Stimulated activated memory B cell treated with anti-CD40 and anti-IgM and Interleukin-4, amounts not matched to agents 10 μg/mL and 1 μg/mL and 100 μg/mL, for 72 hours (primary cell): Measurements from ENCODE around the gene IL31.
A peak's percentile ranks its signal among the peaks of the same experiment; 100 is the strongest.

ENCODE experiments used
- ATAC-seq: fragments of 150-1000 bp; cut with Tn5 transposase; 2 replicates; pipeline ENCODE4 v1.10.0; 2021
- H3K27ac Mint-ChIP-seq: one replicate; pipeline ENCODE4 v1.8.0; 2022; ENCODE audit warnings: mild to moderate bottlenecking, mixed read lengths
- H3K27me3 Mint-ChIP-seq: one replicate; pipeline ENCODE4 v1.8.0; 2022; ENCODE audit warnings: mixed read lengths
- H3K36me3 Mint-ChIP-seq: one replicate; pipeline ENCODE4 v1.8.0; 2022; ENCODE audit warnings: mixed read lengths
- H3K4me1 Mint-ChIP-seq: one replicate; pipeline ENCODE4 v1.8.0; 2022; ENCODE audit warnings: mixed read lengths
- H3K4me3 Mint-ChIP-seq: one replicate; pipeline ENCODE4 v1.8.0; 2022; ENCODE audit warnings: mild to moderate bottlenecking, moderate library complexity, mixed read lengths
- H3K9me3 Mint-ChIP-seq: one replicate; pipeline ENCODE4 v1.8.0; 2022; ENCODE audit warnings: mixed read lengths

IL31 gene

DNA sequence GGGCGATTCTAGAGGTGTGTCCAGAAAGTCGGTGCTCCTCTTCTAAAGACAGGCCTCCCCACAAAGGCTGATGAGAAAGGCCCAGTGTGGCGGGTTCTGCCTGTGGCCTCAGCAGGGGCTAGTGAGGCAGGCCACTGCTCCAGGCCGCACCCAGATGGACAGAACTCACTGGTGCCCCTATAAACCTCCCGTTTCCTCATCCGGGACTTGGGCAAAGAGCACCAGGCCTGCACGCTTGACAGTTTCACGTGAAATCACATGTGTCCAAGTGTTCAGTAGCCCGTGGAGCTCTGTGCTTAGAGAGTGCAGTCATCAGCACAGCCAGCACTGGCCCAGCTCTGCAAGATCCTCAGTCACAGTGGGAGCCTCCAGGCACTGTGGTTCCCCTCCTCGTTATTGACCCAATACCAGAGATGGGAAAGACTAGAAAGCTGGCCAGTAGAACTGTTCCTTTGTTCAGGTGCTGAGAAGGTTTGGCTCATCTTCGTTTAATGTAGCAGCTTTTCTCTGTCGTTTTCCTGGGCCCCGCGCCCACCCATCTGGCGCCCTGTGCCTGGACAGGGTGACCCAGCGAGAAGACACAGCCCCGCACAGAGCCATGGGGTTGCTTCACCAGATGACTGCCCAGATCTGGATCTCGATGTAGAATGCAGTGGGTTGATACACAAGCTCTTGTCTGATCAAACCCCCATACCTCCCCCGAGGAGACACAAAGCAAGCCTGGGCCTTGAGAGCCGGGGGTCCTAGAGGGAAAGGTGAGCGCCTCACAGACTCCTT is 26.3 kb downstream of the IL31 start:
- H3K4me3 Mint-ChIP-seq: no peak overlapping the region
- peaks cover 14% of the 10 kb centered on the region for H3K36me3 Mint-ChIP-seq
- no peaks in the 10 kb centered on the region for H3K9me3 Mint-ChIP-seq
- H3K4me1 Mint-ChIP-seq: no peaks in the 10 kb centered on the region
- ATAC-seq: no peak
- no peak overlapping the region for H3K27ac Mint-ChIP-seq
- H3K27me3 Mint-ChIP-seq: no peaks in the 10 kb centered on the region

DNA sequence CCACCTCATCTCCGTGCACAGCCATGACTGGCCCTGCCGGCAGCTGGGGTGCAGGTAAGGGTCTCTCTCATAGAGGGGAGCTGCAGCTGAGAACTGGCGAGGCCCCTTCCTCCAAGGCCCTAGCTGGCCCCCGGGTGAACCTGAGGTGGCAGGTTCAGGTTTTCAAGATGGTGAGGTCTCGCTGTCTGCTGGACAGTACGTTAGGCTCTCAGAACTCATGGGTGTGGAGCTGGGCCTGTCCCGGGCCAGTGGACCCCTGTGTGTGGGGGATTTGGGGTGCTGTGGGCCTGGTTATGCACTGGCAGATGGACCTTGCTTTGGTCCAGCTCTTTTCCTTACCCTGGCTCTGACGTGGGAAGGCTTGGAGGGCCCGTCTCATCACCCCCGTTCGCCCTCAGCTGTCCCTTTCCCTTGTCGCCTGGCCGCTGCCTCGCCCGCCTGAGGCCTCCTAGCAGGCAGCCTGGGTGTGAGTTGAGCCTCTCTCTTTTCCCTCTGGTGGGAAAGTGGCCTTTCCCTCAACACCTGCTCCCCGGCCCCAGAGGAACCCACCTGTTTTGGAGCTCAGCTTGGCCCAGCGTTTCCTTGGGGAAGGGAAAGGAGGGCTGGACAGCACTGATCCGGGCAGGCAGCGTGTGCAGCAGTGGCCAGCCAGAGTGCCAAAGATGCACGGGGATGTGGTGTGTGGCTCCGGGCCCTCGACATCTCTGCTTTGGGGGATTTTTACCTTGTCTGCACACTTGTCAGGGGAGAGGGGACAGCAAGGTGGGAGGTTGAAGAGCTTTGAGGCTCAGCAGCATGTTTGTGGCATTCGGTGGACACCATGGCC is 28.3 kb downstream of the IL31 start:
- H3K4me1 Mint-ChIP-seq: no peaks in the 10 kb centered on the region
- no peak overlapping the region for H3K27ac Mint-ChIP-seq
- no peak overlapping the region for H3K4me3 Mint-ChIP-seq
- H3K27me3 Mint-ChIP-seq: no peaks in the 10 kb centered on the region
- peaks cover 29% of the 10 kb centered on the region for H3K36me3 Mint-ChIP-seq
- ATAC-seq: no peak
- no peaks in the 10 kb centered on the region for H3K9me3 Mint-ChIP-seq

GRCh38 chr12:122144885-122145284 is 29.1 kb downstream of the IL31 start:
- no peak for ATAC-seq
- no peak overlapping the region for H3K27ac Mint-ChIP-seq
- no peak overlapping the region for H3K4me3 Mint-ChIP-seq
- H3K4me1 Mint-ChIP-seq: no peaks in the 10 kb centered on the region
- no peaks in the 10 kb centered on the region for H3K9me3 Mint-ChIP-seq
- H3K27me3 Mint-ChIP-seq: no peaks in the 10 kb centered on the region
- peaks cover 33% of the 10 kb centered on the region for H3K36me3 Mint-ChIP-seq

DNA sequence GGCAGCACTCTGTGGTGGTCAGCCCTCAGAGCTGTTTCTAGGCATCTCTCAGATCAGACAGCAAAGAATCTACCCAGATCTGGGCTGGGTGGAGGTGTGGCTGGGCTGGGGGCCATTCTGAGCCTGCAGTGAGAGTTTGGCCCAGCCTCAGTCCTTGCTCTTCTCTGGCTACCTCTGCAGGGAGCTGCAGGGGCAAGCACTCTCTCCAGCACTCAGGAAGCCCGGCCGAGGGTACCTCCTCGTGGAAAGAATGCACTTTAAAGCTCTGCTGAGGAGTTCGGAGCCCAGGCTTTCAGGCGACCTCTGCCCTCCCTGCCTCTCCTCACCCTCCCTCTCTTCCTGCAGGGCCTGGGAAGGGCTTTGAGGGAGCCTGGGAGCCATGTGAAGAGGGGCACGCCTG is 31.2 kb downstream of the IL31 start:
- Mint-ChIP-seq H3K27ac (no peak overlapping the region), H3K4me1 (no peaks in the 10 kb centered on the region), H3K36me3 (peaks cover 44% of the 10 kb centered on the region), H3K27me3 (no peaks in the 10 kb centered on the region), H3K9me3 (no peaks in the 10 kb centered on the region), H3K4me3 (no peak overlapping the region)
- no peak for ATAC-seq

DNA sequence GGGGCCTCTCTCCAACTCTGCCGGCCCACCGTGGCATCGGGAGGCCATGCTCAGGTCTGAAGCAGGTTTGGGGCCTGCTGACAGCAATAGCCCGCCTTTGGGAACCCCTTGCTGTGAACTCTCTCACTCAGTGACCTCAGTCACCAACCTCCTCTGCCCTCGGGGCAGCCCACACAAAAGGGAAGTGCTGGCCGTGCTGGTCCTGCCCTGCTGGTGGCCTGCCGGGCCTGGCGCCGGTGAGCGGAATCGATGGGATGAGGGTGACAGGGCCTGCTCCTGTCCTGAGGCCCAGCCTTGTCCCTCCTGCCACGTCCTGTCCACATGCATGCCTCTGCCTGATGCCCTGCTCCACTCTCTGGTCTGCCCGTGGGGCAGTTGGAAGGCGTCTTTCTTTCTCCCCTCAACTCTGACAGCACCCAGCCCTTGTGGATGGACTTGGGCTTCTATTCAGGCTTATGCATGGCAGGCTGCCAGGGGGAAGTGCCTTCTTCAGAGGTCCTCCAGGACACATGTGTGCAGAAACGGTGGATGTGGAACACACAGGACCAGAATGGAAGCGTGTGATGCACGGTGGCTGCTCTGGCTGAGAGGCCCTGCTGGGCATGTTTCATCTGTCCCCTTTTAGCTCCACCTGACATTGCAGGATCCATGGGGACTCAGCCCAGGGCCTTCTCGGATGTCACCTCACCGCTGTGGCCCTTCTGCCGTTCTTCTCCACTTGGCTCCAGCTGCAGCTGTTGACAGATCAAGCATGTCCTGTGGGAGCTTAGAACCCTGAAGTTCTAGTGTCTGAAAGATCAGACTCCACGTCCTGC is 31.9 kb downstream of the IL31 start:
- Mint-ChIP-seq H3K4me1 (no peaks in the 10 kb centered on the region), H3K9me3 (no peaks in the 10 kb centered on the region), H3K27me3 (no peaks in the 10 kb centered on the region), H3K4me3 (no peak overlapping the region), H3K27ac (no peak overlapping the region), H3K36me3 (peaks cover 44% of the 10 kb centered on the region)
- ATAC-seq: no peak

- H3K27me3 Mint-ChIP-seq: no peaks in the 10 kb centered on the region
- no peaks in the 10 kb centered on the region for H3K9me3 Mint-ChIP-seq
- no peak overlapping the region for H3K4me3 Mint-ChIP-seq
- peaks cover 44% of the 10 kb centered on the region for H3K36me3 Mint-ChIP-seq
- H3K27ac Mint-ChIP-seq: no peak overlapping the region
- ATAC-seq: no peak
- H3K4me1 Mint-ChIP-seq: no peaks in the 10 kb centered on the region
Observed at GRCh38 chr12:122140467-122141257, 33.4 kb downstream of the IL31 start.

GRCh38 chr12:122139941-122140340 is 34.1 kb downstream of the IL31 start:
- Mint-ChIP-seq H3K9me3 (no peaks in the 10 kb centered on the region), H3K4me3 (no peak overlapping the region), H3K27ac (no peak overlapping the region), H3K27me3 (no peaks in the 10 kb centered on the region), H3K4me1 (no peaks in the 10 kb centered on the region), H3K36me3 (peaks cover 50% of the 10 kb centered on the region)
- no peak for ATAC-seq

DNA sequence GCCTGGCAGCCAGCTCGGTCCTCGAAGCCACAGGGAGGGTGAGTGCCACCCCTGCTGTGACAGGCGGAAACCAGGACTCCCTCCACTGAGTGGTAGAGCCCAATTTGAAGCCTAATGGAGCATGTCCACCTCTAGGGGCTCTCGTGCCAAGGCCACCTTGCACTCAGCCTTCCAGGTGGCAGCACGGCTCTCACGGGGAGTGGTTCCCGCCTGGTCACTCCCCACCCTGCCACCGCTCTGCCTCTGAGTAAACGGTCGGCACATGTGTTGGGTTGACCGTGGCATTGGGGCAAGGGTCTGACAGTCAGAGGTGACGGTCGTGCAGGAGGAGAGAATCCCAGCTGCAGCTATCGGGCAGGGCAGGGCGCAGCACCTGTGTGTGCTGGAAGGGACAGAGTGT is 34.8 kb downstream of the IL31 start:
- Mint-ChIP-seq H3K27me3 (no peaks in the 10 kb centered on the region), H3K4me3 (no peak overlapping the region), H3K36me3 (peaks cover 55% of the 10 kb centered on the region), H3K27ac (no peak overlapping the region), H3K4me1 (no peaks in the 10 kb centered on the region), H3K9me3 (no peaks in the 10 kb centered on the region)
- ATAC-seq: no peak

- Mint-ChIP-seq H3K27ac (no peak overlapping the region), H3K4me1 (no peaks in the 10 kb centered on the region), H3K36me3 (peaks cover 56% of the 10 kb centered on the region), H3K27me3 (no peaks in the 10 kb centered on the region), H3K9me3 (no peaks in the 10 kb centered on the region), H3K4me3 (no peak overlapping the region)
- ATAC-seq: no peak
Observed at GRCh38 chr12:122138616-122139015, 35.4 kb downstream of the IL31 start.

DNA sequence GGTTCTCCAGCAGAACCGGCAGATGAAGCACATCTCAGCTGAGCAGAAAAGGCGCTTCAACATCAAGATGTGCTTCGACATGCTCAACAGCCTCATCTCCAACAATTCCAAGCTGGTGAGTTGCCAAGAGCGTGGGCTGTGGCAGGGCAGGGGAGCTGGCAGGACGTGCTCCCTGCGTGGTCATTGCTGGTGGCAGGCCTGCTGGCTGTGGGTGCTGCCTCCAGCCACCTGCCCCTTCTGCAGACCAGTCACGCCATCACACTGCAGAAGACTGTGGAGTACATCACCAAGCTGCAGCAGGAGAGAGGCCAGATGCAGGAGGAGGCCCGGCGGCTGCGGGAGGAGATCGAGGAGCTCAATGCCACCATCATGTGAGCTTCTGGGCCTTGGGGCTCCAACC is 35.8 kb downstream of the IL31 start:
- no peak overlapping the region for H3K4me3 Mint-ChIP-seq
- H3K27ac Mint-ChIP-seq: no peak overlapping the region
- ATAC-seq: no peak
- no peaks in the 10 kb centered on the region for H3K4me1 Mint-ChIP-seq
- no peaks in the 10 kb centered on the region for H3K27me3 Mint-ChIP-seq
- H3K36me3 Mint-ChIP-seq: peaks cover 56% of the 10 kb centered on the region
- no peaks in the 10 kb centered on the region for H3K9me3 Mint-ChIP-seq

DNA sequence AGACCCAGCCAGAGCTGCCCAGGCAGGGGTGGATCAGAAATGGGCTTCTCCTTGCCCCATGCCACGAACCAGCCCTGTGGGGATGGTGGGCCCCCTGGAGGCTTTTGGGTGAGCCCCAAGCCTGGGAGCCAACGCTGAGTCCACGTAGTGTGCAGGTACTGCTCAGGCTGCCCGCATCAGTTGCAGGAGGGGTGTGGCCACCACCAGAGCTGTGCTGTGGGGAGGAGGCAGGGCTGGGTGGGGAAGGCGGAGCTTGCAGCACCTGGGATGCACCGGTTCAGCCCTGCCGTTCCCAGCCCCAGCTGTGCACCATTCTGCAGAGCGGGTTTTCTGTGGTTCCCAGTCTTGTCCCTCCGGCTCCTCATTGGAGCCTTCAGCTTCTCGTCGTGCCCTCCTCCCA is 36.3 kb downstream of the IL31 start:
- no peaks in the 10 kb centered on the region for H3K4me1 Mint-ChIP-seq
- no peak for ATAC-seq
- no peak overlapping the region for H3K4me3 Mint-ChIP-seq
- H3K9me3 Mint-ChIP-seq: no peaks in the 10 kb centered on the region
- no peak overlapping the region for H3K27ac Mint-ChIP-seq
- H3K27me3 Mint-ChIP-seq: no peaks in the 10 kb centered on the region
- peaks cover 56% of the 10 kb centered on the region for H3K36me3 Mint-ChIP-seq

DNA sequence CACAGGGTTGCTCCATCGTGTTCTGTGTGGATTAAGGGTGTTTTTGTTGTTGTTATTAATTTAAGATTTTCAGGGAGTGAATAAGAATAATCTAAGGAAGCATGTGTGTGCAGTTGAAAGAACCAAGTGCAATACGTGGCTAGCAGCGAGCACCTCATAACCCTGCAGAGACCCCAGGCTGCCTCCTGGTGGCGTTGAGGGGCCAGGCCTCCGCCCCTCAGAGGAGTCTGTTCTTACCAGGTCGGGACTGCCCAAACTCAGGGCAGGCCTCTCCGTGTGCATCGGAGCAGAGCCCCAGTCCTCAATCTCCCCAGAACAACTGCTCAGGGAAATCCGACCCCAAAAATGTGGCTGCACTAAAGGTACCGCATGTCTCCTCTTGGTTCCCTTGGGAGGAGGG is 36.8 kb downstream of the IL31 start:
- peaks cover 53% of the 10 kb centered on the region for H3K36me3 Mint-ChIP-seq
- no peak for ATAC-seq
- H3K4me1 Mint-ChIP-seq: no peaks in the 10 kb centered on the region
- H3K27ac Mint-ChIP-seq: no peak overlapping the region
- no peaks in the 10 kb centered on the region for H3K27me3 Mint-ChIP-seq
- no peak overlapping the region for H3K4me3 Mint-ChIP-seq
- no peaks in the 10 kb centered on the region for H3K9me3 Mint-ChIP-seq

DNA sequence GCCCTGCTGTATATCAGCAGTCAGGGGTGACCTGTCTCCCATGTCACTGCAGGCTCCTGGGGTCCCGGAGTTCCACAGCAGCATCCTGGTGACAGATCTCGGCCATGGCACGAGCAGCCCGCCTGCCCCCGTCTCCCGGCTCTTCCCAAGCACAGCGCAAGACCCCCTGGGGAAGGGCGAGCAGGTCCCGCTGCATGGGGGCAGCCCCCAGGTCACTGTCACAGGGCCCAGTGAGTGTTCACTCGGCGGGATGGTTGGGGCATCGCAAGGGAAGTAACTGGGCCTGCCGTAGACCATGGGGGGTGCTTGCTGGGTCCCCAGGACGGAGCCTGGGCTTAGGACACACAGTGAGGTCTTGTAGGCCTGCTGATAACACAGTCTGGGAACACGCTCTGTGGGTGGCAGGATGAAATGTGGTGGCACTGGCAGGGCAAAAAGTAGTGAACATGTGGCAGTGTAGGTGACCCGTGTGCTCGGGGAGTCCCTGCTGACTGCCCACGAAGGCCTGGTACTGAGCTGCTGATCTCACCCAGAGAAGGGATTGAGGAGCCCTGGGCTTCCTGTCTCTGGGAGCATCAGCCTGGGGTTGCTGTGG is 38.5 kb downstream of the IL31 start:
- no peaks in the 10 kb centered on the region for H3K9me3 Mint-ChIP-seq
- no peaks in the 10 kb centered on the region for H3K4me1 Mint-ChIP-seq
- ATAC-seq: no peak
- H3K4me3 Mint-ChIP-seq: no peak overlapping the region
- peaks cover 44% of the 10 kb centered on the region for H3K36me3 Mint-ChIP-seq
- H3K27me3 Mint-ChIP-seq: no peaks in the 10 kb centered on the region
- H3K27ac Mint-ChIP-seq: no peak overlapping the region

- Mint-ChIP-seq H3K9me3 (no peaks in the 10 kb centered on the region), H3K36me3 (peaks cover 39% of the 10 kb centered on the region), H3K4me3 (no peak overlapping the region), H3K27ac (peak overlapping the region; percentile 53), H3K27me3 (no peaks in the 10 kb centered on the region), H3K4me1 (no peaks in the 10 kb centered on the region)
- ATAC-seq: no peak
Observed at GRCh38 chr12:122133192-122133950, 40.6 kb downstream of the IL31 start.
